Activated CD4-positive, alpha-beta T cell treated with anti-CD3 and anti-CD28 coated beads for 36 hours (primary cell): ENCODE results near the gene PCNX2. TPM values are rescaled to one million over a fixed set of nuclear protein-coding genes. Genes with fewer than 3 reads are reported as not detected.

Experiments
- ATAC-seq: fragments of 200-7000 bp; cut with Tn5 transposase; one replicate; pipeline ENCODE4 v1.10.0; 2021; ENCODE audit warnings: mild to moderate bottlenecking, moderate library complexity
- CTCF ChIA-PET: fragments of 350-600 bp; sonication (Branson Sonifier 250); formaldehyde crosslinking; loops from one replicate; lab custom pipeline; 2021; ENCODE audit warnings: antibody characterized with exemption; lab: Charles Lee
- POLR2A ChIA-PET: fragments of 350-600 bp; sonication (Branson Sonifier 250); formaldehyde crosslinking; loops from one replicate; lab custom pipeline; 2021; ENCODE audit warnings: antibody characterized with exemption, inconsistent platforms; lab: Charles Lee
- DNase-seq: peaks from one replicate; pipeline ENCODE4 v3.0.0-alpha.2; 2020
- H3K27ac Mint-ChIP-seq: one replicate; pipeline ENCODE4 v1.8.0; 2021; ENCODE audit warnings: mixed read lengths
- H3K27me3 Mint-ChIP-seq: one replicate; pipeline ENCODE4 v1.8.0; 2021; ENCODE audit warnings: mixed read lengths
- H3K36me3 Mint-ChIP-seq: one replicate; pipeline ENCODE4 v1.8.0; 2021; ENCODE audit warnings: low read depth, mixed read lengths
- H3K4me1 Mint-ChIP-seq: one replicate; pipeline ENCODE4 v1.8.0; 2021; ENCODE audit warnings: mixed read lengths
- H3K4me3 Mint-ChIP-seq: one replicate; pipeline ENCODE4 v1.8.0; 2021; ENCODE audit warnings: mild to moderate bottlenecking, moderate library complexity, mixed read lengths
- H3K9me3 Mint-ChIP-seq: one replicate; pipeline ENCODE4 v1.8.0; 2021; ENCODE audit warnings: low read depth, mixed read lengths
- intact Hi-C, 2 experiments: fragments of 100-400 bp; cut with DNase I in 1 of 2; cut with micrococcal nuclease in 1 of 2; formaldehyde crosslinking; loops; one replicate each; pipeline versions ENCODE4 v1.14.2 to v1.15.1; 2022 to 2024; cut with DNase I, micrococcal nuclease
- total RNA-seq, 2 experiments: library from RNA; stranded (reverse); gene quantifications; one replicate each; pipeline ENCODE4 v1.2.3, GENCODE V29; 2021

Gene PCNX2
- total RNA-seq, 2 experiments from 2014 or later, result 14.7 to 18.1 TPM

- CTCF ChIA-PET, result interaction anchor here (0.7 to 1.3 kb wide), 2 partner anchors 15 to 78 kb away, joined by 3 read pairs; no protein-coding TSS in a partner anchor
- ATAC-seq, result no peak
- H3K9me3 Mint-ChIP-seq, result no peaks in the 10 kb centered on the region
Measured at GRCh38 chr1:233216009-233216408, 79.5 kb downstream of the PCNX2 start.

GRCh38 chr1:233215135-233215760 lies 80.3 kb downstream of the PCNX2 start:
- ATAC-seq (no peak), DNase-seq (no peak)
- Mint-ChIP-seq H3K36me3 (peaks cover 10% of the 10 kb centered on the region), H3K27me3 (no peaks in the 10 kb centered on the region), H3K9me3 (no peaks in the 10 kb centered on the region), H3K4me1 (no peaks in the 10 kb centered on the region), H3K4me3 (no peak overlapping the region), H3K27ac (no peak overlapping the region)
- ChIA-PET CTCF (interaction anchor here (0.7 to 1.3 kb wide), 3 partner anchors 16 to 77 kb away, joined by 3 read pairs; no protein-coding TSS in a partner anchor), POLR2A (no interaction called here)
- intact Hi-C loops, result no loop called here

More at GRCh38 chr1:233216009-233216408, 79.5 kb downstream of the PCNX2 start:
- Mint-ChIP-seq H3K27ac (no peak overlapping the region), H3K36me3 (peaks cover 17% of the 10 kb centered on the region), H3K4me1 (no peaks in the 10 kb centered on the region), H3K27me3 (no peaks in the 10 kb centered on the region), H3K4me3 (no peak overlapping the region)
- POLR2A ChIA-PET, result no interaction called here
- DNase-seq, result no peak
- intact Hi-C loops, result no loop called here

GRCh38 chr1:233211595-233211994 lies 83.9 kb downstream of the PCNX2 start:
- ATAC-seq, result no peak
- Mint-ChIP-seq H3K36me3 (peaks cover 20% of the 10 kb centered on the region), H3K4me1 (no peaks in the 10 kb centered on the region), H3K4me3 (no peak overlapping the region), H3K27ac (no peak overlapping the region), H3K27me3 (no peaks in the 10 kb centered on the region), H3K9me3 (no peaks in the 10 kb centered on the region)
- no peak for DNase-seq
- ChIA-PET POLR2A (no interaction called here), CTCF (no interaction called here)
- intact Hi-C loops, result no loop called here

GRCh38 chr1:233211106-233211505 lies 84.4 kb downstream of the PCNX2 start:
- CTCF ChIA-PET, result no interaction called here
- no peak for ATAC-seq
- POLR2A ChIA-PET, result no interaction called here

GRCh38 chr1:233209481-233209880 lies 86.0 kb downstream of the PCNX2 start:
- intact Hi-C loops, result loop anchor here in 1 of 2 experiments (5.0 kb wide), 1 partner anchor 48 kb away; no protein-coding TSS in a partner anchor
- H3K4me1 Mint-ChIP-seq, result no peaks in the 10 kb centered on the region
- ATAC-seq (no peak), DNase-seq (no peak)
- no peaks in the 10 kb centered on the region for H3K9me3 Mint-ChIP-seq
- ChIA-PET CTCF (no interaction called here), POLR2A (no interaction called here)
- H3K27ac Mint-ChIP-seq, result no peak overlapping the region
- peaks cover 27% of the 10 kb centered on the region for H3K36me3 Mint-ChIP-seq
- H3K27me3 Mint-ChIP-seq, result no peaks in the 10 kb centered on the region
- no peak overlapping the region for H3K4me3 Mint-ChIP-seq

More at GRCh38 chr1:233211106-233211505, 84.4 kb downstream of the PCNX2 start:
- no peaks in the 10 kb centered on the region for H3K27me3 Mint-ChIP-seq
- H3K9me3 Mint-ChIP-seq, result no peaks in the 10 kb centered on the region
- no peak for DNase-seq
- no peak overlapping the region for H3K27ac Mint-ChIP-seq
- H3K4me1 Mint-ChIP-seq, result no peaks in the 10 kb centered on the region
- H3K36me3 Mint-ChIP-seq, result peaks cover 21% of the 10 kb centered on the region
- intact Hi-C loops, result no loop called here
- H3K4me3 Mint-ChIP-seq, result no peak overlapping the region

GRCh38 chr1:233208687-233209086 lies 86.8 kb downstream of the PCNX2 start:
- Mint-ChIP-seq H3K4me1 (no peaks in the 10 kb centered on the region), H3K36me3 (peaks cover 28% of the 10 kb centered on the region), H3K4me3 (no peak overlapping the region), H3K27me3 (no peaks in the 10 kb centered on the region), H3K27ac (no peak overlapping the region), H3K9me3 (no peaks in the 10 kb centered on the region)
- intact Hi-C loops, result loop anchor here in 1 of 2 experiments (5.0 kb wide), 1 partner anchor 49 kb away; no protein-coding TSS in a partner anchor
- ChIA-PET CTCF (no interaction called here), POLR2A (no interaction called here)
- DNase-seq (no peak), ATAC-seq (no peak)

- intact Hi-C loops, result no loop called here
- Mint-ChIP-seq H3K36me3 (peaks cover 75% of the 10 kb centered on the region), H3K27ac (no peak overlapping the region), H3K4me1 (no peaks in the 10 kb centered on the region), H3K27me3 (no peaks in the 10 kb centered on the region), H3K9me3 (peaks cover 14% of the 10 kb centered on the region), H3K4me3 (no peak overlapping the region)
- DNase-seq (no peak), ATAC-seq (no peak)
- ChIA-PET CTCF (no interaction called here), POLR2A (no interaction called here)
Measured at GRCh38 chr1:233197940-233198339, 97.6 kb downstream of the PCNX2 start.

GRCh38 chr1:233193741-233194140 lies 101.8 kb downstream of the PCNX2 start:
- DNase-seq (no peak), ATAC-seq (no peak)
- Mint-ChIP-seq H3K27ac (no peak overlapping the region), H3K4me3 (no peak overlapping the region), H3K9me3 (peaks cover 14% of the 10 kb centered on the region), H3K27me3 (no peaks in the 10 kb centered on the region), H3K4me1 (no peaks in the 10 kb centered on the region), H3K36me3 (peaks cover 66% of the 10 kb centered on the region)
- intact Hi-C loops, result no loop called here
- POLR2A ChIA-PET, result no interaction called here
- CTCF ChIA-PET, result no interaction called here

- intact Hi-C loops, result no loop called here
- no peak for ATAC-seq
- CTCF ChIA-PET, result no interaction called here
- POLR2A ChIA-PET, result no interaction called here
- DNase-seq, result no peak
- Mint-ChIP-seq H3K4me3 (no peak overlapping the region), H3K27me3 (no peaks in the 10 kb centered on the region), H3K9me3 (peaks cover 9% of the 10 kb centered on the region), H3K36me3 (peaks cover 45% of the 10 kb centered on the region), H3K27ac (no peak overlapping the region), H3K4me1 (no peaks in the 10 kb centered on the region)
Measured at GRCh38 chr1:233190987-233191386, 104.5 kb downstream of the PCNX2 start.

GRCh38 chr1:233189526-233189925 lies 106.0 kb downstream of the PCNX2 start:
- Mint-ChIP-seq H3K27ac (no peak overlapping the region), H3K9me3 (peaks cover 6% of the 10 kb centered on the region), H3K27me3 (no peaks in the 10 kb centered on the region), H3K4me1 (no peaks in the 10 kb centered on the region), H3K4me3 (no peak overlapping the region), H3K36me3 (peaks cover 37% of the 10 kb centered on the region)
- DNase-seq (no peak), ATAC-seq (no peak)
- intact Hi-C loops, result no loop called here
- ChIA-PET POLR2A (no interaction called here), CTCF (no interaction called here)

GRCh38 chr1:233188061-233188460 lies 107.5 kb downstream of the PCNX2 start:
- POLR2A ChIA-PET, result interaction anchor here (0.7 kb wide), 1 partner anchor 83 kb away, joined by 4 read pairs; no protein-coding TSS in a partner anchor
- DNase-seq, result no peak
- intact Hi-C loops, result no loop called here
- H3K4me1 Mint-ChIP-seq, result no peaks in the 10 kb centered on the region
- H3K27me3 Mint-ChIP-seq, result no peaks in the 10 kb centered on the region
- no peak for ATAC-seq
- peaks cover 33% of the 10 kb centered on the region for H3K36me3 Mint-ChIP-seq
- no peak overlapping the region for H3K27ac Mint-ChIP-seq
- no peaks in the 10 kb centered on the region for H3K9me3 Mint-ChIP-seq
- no peak overlapping the region for H3K4me3 Mint-ChIP-seq
- CTCF ChIA-PET, result interaction anchor here (1.1 kb wide), 1 partner anchor 18 kb away, joined by 3 read pairs; no protein-coding TSS in a partner anchor
